Stimulated activated CD4-positive, alpha-beta T cell treated with anti-CD3 and anti-CD28 coated beads, Interleukin-2, amount 100 ng/mL, for 24 hours (primary cell): ENCODE data around the gene ANKRD18A.
"Not testable (repeated sequence)": the region's sequence is repeated elsewhere in the genome, so short reads cannot be mapped to it uniquely, and the experiment has no call there.

ENCODE experiments used
- DNase-seq, 2 donors: peaks; one replicate each; pipeline ENCODE4 v3.0.0-alpha.2; 2020

Gene ANKRD18A

DNA sequence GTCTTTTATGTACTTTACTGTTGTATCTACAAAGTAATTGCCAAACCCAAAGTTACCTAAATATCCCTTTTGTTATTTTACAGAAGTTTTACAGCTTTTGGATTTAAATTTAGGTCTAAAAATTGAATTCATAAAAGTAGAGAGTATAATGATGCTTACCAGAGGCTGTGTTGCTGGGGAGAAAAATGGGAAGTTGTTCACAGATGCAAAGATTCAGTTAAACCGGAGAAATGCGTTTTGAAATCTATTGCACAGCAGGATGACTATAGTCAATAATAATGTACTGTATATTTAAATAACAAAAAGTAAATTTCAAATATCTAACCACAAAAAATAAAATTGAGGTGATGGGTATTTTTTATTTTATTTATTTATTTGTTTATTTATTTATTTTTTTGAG is 2.6 kb upstream of the ANKRD18A start:
- DNase-seq = no peak

DNA sequence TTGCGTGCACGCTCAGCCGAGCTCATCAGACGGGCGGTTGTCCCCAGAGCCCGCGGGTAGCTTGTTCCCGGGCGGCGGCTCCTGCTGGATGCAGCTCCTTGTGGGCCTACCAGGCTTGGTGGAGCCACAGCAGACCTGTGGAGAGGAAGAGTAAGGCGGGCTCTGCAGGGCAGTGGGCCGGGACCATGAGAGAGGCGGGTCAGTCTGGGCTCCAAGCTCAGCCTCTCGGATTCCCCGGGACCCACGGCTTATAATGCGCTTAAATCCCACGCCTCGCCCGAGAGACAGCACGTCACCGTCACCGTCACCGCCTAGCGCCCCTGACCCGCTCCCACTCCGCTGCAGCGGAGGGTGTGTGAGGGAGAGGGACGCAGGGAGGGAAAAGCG is 1.9 kb upstream of the ANKRD18A start:
- DNase-seq = peak in 1 of 2 donors; percentile 26

DNA sequence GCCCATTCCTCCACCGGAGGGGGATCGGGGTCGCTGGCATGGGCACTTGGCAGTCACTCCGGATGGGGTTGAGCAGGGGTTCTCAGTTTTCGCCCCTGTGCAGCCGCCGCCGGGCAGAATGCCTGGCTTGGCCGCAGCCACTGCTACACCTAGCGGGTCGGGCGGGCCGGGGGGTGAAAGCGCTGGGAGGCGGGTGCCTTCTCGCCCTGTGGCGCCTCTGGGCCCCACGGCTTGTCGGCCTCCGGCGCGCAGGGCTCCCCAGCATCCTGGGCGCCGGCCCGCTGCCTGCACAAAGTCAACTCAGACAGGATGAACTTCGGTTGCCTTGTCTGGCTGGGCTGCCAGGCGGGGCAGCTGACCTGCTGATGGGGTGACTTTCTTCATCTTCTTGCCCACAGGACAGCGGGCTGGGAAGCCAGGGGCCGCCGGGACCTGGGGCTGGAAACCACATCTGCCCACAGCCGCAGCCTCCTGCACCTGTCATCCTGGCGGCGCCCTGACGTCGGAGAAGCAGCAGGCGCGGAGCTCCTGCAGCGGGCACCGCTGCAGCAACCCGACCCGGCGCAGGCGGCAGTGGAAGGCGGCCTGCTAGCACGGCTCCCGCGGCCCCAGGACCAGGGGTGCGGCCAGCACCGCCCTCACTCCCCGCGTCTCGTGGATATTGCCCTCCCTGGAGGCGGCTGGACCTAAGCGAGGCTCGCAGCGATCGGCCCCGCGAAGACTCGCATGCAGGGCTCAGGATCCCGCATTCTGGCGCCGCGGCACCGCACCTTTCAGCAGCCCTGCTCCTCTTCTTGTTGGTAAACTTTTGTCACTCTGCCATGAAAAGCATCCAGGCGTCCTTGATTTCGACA is 1.3 kb upstream of the ANKRD18A start:
- DNase-seq = peak; percentile 46 to 63

DNA sequence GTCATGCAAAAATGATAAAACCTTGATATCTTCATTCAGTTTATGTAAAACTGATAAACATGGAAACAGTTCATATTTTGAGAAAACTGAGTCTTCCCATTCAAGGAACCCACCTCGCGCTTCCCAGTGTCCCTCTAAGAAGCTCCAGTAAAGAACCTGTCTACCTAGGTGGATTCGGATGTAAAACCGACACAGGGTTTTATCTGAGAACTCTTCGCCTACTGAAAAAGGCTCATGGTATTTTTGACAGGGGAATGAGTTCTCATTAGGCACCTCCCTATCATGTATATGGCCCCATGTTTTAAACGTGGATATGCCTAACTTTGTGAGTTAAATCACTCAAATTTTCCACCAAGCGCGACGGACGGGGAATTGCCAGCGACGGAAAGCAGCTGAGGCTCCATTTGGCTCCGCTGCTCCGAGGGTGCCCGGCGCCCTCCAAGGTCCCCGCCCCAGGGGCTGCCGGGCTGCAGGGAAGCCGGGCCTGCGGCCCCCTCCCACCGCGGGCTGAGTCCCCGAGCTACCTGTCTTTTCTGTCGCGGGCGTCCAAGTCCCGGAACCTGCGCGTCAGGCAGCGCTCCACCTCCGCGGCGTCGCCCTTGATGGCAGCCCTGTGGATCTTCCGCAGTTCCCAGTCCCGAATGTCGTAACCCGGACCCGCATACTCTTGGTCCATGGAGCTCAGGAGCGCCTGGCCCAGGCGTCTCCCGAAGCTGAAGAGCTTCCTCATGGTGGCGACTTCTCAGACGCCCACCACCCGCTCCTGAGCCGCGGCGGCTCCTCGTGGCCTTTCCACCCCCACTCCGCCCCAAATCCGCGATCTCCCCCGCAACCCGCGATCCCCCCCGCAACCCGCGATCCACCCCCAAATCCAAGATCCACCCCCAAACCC is 594 bp downstream of the ANKRD18A start:
- DNase-seq = peak; percentile 32 to 49

DNA sequence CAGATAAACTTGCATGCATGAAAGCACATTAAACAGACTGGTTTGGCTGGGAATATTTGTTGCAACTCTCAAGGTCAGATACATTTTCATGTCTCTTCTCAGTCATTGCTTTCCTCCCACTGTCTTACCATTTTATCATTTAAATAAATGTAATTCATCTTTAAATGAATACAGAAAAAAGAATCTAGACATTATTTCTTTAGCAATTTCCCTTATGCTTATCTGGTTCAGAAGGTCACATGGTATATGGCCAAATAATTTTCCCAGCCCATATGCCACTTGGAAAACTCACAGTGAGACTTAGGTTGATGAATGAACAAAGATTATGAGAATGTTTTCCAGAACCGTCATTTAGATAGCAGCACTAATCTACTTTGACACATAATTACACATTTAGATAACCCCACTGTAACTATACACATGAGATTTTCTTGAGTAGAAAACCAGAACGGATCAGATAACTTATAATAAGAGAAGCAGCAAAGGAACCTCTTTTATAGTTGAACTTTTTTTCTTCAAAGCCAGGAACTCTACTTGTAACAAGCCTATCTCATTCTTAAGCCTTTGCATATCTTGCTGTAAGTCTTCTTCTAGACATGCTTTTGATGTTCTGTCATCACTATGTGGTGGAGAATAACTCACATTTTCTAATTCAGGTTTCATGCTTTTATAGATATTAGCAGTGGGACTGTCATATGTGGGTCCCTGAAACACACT is 22.2 kb downstream of the ANKRD18A start:
- DNase-seq = not testable (repeated sequence)

DNA sequence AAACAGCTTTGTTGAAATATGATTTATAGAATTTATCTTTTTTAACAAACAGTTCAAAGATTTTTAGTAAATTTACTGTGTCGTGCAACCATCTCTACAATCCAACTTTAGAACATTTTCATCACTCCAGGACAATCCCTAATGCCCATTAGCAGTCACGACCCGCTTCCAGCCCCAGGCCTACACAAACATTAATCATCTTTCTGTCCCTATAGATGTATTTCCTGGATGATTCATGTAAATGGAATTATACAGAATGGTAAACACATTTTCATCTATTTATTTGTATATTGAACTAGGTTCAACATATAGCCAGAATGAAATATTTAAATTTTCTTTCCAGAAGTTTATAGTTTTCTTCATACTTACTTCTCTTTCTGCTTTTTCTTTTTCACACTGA is 25.3 kb downstream of the ANKRD18A start:
- not testable (repeated sequence) for DNase-seq

DNA sequence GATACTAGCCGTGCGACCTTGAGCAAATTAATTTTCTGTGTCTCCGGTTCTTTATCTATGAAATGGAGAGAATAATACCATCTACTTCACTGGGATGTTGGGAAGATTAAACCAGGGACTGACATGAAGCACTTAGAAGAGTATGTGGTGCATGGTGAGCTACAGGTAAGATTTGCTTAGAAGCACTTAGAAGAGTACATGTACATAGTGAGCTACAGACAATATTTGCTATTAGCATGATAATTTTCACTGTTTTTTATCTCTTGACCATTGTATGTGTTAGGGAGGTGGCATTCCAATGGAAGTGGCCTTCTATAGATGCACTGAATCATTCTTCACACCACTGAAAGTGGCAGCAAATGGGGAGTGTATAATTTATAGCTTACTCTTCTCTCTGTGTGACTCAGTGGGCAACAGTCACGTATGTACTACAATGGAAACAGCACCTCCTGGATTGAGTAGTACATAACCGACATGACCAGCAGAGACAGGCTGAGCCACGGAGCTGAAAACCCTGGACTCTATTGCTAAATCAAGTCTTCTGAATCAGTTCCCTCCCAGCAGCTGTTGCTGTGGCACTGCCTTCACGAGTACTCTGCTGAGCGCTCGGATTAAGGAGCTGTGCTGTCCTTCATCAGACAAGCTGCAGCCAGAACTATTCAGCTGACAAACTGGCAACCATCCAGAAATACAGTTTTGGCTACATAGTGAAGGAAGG is 28.9 kb downstream of the ANKRD18A start:
- DNase-seq = not testable (repeated sequence)

DNA sequence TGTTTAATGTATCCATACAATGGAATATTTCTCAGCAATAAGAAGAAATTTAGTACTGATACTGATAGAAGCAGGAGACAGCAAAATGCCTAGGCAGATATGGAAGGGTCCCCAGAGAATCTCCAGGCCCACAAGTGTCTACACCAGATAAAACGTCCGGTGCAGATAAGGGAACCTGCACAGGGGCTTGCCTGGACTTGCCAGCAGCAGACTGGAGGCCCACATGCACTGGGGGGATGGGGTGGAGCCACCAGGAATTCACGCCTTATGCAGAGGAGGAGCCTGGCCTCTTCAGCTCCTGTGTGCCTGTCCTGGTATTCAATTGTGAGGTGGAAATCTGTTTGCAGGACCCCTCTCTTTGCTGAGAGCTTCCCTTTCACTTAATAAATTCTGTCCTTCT is 36.6 kb downstream of the ANKRD18A start:
- DNase-seq = not testable (repeated sequence)

DNA sequence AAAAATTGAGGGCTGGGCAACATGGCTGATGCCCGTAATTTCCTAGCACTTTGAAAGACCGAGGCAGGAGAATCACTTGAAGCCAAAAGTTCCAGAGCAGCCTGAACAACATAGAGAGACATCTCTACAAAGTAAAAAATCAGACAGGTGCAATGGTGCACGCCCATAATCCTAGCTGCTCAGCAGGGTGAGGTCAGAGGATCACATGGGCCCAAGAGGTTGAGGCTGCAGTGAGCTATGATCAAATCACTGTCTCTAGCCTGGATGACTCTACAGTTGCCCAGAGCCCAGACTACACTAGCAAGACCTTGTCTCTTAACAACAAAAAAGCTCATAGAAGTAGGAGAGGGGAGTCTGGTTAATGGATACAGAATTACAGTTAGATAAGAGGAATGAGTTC is 40.3 kb downstream of the ANKRD18A start:
- not testable (repeated sequence) for DNase-seq

DNA sequence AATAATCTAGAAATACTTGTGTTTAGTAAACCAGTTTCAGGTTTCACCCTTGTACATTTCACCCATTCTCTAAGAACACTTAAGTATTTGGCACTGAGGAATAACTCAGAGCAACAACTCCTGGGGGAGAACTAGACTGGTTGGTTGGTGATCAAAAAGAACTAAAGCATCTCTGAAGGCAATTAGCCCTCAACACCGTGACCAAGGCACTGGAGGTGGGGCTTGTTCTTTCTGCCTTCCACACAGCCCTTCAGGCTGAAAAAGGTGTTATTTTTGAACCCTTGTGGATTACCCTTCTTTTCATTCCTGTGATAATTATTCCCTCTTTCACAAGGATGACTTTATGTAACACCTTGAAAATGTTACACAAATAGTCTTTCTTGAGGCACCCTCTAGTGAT is 44.2 kb downstream of the ANKRD18A start:
- DNase-seq = not testable (repeated sequence)

DNA sequence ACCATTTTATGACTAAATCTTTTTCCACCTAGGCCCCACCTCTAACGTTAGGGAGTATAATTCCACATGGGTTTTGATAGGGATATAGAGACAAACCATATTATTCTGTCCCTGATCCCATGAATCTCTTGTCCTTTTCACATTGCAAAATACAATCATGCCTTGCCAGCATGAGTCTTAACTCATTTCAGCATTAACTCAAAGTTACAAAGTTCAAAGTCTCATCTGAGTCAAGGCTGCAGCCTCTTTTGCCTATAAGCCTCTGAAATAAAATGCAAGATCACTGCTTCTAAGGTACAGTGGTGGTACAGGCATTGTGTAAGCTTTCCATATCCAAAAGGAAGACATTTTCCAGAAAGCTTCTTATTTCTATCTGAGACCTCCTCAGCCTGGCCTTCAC is 54.3 kb downstream of the ANKRD18A start:
- DNase-seq = not testable (repeated sequence)

DNA sequence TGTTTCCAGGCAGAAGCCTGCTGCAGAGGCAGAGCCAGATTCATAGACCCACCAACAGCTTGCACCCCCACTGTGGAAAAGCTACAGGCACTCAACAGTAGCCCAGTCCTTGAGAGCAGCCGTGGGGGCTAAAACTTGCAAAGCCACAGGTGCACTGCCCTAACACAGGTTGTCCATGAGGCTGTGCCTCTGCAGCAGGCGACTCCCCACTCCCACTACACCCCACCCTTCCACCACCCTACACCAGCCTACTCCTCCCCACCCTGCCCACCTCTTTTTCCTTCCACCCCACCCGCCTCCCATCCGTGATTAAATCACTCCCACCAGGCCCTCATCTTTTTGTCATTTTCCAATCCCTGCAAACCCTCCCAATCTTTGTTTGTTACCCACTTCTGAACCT is 55.2 kb downstream of the ANKRD18A start:
- DNase-seq = not testable (repeated sequence)

DNA sequence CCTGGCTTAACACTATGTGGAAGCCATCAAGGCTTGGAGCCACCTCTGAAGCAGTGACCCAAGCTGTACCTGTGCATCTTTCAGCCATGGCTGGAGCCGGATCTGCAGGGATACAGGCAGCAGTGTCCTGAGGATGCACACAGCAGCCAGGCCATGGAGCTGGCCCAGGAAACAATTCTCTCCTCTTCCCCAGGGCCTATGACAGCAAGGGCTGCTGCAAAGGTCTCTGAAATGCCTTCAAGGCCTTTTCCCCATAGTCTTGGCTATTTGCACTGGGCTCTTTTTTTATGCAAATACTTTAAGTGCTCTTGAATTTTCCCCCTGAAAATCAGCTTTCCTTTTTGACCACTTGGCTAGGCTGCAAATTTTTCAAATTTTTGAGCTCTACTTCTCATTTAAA is 56.5 kb downstream of the ANKRD18A start:
- DNase-seq = not testable (repeated sequence)

DNA sequence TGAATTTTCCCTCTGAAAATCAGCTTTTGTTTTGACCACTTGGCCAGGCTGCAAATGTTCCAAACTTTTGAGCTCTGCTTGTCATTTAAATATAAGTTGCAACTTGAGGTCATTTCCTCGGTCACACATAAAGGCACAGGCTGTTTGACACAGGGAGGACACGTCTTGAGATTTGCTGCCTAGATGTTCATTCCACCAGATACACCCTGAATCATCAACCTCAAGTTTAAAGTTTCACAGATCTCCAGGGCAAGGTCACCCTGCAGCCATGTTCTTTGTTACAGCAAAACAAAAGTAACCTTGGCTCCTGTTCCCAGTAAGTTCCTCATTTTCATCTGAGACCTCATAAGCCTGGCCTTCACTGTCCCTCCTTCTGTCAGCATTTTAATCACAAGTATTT is 59.3 kb downstream of the ANKRD18A start:
- DNase-seq = not testable (repeated sequence)

DNA sequence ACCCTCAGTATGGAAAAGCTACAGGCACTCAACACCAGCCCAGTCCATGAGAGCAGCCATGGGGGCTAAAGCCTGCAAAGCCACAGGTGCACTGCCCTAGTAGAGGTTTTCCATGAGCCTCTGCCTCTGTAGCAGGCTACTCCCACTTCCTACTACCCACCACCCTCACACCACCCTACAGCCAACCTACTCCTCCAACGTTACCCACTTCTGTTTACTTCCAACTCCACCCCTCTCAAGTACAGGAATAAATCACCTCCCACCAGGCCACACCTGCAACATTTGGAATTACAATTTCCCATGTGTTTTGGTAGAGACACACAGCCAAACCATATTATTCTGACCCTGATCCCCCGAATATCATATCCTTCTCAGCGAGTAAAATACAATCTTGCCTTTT is 61.2 kb downstream of the ANKRD18A start:
- not testable (repeated sequence) for DNase-seq

DNA sequence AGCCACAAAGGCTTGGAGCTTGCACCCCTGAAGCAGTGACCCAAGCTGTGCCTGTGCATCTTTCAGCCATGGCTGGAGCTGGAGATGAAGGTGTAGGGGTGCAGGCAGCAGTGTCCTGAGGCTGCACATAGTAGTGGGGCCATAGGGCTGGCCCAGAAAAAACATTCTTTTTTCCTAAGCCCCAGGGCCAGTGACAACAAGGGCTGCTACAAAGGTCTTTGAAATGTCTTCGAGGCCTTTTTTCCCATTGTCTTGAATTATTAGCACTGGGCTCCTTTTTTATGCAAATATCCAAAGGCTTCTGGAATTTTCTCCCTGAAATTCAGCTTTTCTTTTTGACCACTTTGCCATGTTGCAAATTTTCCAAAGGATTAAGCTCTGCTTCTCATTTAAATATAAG is 62.6 kb downstream of the ANKRD18A start:
- not testable (repeated sequence) for DNase-seq

DNA sequence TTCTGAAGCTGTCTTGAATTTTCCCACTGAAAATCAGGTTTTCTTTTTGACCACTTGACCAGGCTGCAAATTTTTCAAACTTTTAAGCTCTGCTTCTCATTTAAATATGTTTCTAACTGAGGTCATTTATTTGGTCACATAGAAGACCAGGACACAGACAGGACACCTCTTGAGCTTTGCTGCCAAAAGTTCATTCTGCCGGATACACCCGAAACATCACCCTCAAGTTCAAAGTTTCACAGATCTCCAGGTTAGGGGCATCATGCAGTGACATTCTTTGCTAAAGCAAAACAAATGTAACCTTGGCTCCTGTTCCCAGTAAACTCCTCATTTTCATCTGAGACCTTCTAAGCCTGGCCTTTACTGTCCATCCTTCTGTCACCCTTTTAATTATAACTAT is 65.4 kb downstream of the ANKRD18A start:
- not testable (repeated sequence) for DNase-seq

DNA sequence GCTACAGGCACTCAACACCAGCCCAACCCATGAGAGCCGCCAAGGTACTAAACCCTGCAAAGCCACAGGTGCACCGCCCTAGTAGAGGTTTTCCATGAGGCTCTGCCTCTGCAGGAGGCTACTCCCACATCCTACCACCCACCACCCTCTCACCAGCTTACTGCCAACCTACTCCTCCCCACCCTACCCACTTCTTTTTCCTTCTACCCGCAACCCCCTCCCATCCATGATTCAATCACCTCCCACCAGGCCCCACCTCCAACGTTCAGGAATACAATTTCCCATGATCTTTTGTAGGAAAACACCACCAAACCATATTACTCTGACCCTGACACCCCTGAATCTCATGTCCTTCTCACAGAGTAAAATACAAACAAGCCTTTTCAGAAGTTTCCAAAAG is 67.4 kb downstream of the ANKRD18A start:
- not testable (repeated sequence) for DNase-seq

DNA sequence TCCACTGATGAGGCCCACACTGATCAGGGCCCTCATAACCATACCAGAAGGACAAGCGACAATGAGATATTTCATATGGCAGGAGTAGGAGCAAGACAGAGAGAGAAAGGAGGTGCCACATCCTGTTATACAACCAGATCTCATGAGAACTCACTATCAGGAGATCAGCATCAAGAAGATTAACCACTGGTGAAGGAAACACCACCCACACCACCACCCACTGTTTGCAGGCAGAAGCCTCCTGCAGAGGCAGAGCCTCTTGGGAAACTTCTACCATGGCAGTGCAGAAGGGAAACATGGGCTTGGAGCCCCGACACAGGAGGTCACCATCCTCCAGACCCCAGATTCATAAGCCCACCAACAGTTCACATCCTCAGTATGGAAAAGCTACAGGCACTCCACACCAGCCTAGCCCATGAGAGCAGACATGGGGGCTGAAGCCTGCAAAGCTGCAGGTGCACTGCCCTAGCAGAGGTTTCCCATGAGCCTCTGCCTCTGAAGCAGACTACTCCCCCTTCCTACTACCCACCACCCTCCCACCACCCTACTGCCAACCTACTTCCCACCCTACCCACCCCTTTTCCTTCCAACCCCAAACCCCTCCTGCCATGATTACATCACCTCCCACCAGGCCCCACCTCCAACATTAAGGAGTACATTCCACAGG is 73.8 kb downstream of the ANKRD18A start:
- peak in 1 of 2 donors; percentile 51 for DNase-seq

DNA sequence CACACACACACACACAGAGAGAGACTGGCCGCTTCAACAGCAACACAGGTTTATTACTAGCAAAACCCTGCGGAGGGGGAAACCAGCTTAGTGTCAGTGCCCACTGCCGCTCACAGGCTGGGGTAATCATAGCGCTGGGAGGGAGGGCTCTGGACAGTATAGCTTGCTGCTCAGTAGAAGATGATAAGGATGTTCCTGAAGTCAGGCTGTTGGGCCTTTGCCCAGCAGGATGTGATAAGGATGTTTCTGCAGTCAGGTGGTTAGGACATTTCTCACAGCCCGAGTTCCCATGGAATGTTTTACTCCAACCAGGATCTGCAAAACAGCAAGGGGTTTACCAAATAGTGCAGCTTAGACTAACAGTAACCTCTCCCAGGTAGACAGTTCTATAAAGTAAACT is 79.9 kb downstream of the ANKRD18A start:
- DNase-seq = not testable (repeated sequence)

DNA sequence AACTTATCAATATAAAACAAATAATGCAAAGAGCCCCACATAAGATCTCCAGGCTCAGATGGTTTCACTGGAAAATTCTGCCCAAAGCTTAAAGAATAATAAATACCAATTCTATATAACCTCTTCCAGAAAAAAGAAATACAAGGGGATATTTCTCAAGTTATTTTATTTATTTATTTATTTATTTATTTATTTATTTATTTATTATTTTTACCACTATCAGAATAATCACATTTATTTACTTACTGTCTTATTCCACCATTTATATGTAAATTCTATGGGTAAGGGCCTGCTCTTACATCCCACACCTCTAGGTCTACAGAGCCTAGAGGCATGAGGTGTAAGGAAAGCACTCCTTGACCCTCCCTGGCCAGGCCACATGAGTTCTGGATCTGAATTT is 91.1 kb downstream of the ANKRD18A start:
- no peak for DNase-seq

DNA sequence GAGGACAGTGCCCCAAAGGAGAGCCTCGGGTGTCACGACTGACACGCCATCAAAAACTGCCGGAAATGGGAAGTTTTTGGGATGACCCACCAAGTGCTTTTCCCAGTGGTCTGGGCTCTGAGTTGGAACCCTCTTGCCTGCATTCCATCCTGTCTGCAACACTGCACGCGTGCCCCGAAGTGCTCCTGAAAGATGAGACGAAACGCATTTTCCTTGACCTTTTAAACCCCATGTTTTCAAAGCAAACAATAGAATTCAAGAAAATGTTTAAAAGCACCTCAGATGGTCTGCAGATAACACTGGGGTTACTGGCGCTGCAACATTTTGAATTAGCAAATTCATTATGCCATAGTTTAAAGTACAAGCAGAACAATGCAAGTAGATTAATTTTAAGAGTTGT is 92.9 kb downstream of the ANKRD18A start:
- DNase-seq = no peak
